GM11168 (cell line): Measurements from ENCODE around the gene NECTIN2.
"Not testable (repeated sequence)": the region's sequence is repeated elsewhere in the genome, so short reads cannot be mapped to it uniquely, and the experiment has no call there.

Experiments used
- in situ Hi-C: fragments of 300-500 bp; cut with MboI; formaldehyde crosslinking; loops from one replicate; pipeline ENCODE4 v1.12.0; 2022; ENCODE audit warnings: low sequenced_read_pairs; ENCODE audit not compliant: unreplicated experiment

NECTIN2 gene

DNA sequence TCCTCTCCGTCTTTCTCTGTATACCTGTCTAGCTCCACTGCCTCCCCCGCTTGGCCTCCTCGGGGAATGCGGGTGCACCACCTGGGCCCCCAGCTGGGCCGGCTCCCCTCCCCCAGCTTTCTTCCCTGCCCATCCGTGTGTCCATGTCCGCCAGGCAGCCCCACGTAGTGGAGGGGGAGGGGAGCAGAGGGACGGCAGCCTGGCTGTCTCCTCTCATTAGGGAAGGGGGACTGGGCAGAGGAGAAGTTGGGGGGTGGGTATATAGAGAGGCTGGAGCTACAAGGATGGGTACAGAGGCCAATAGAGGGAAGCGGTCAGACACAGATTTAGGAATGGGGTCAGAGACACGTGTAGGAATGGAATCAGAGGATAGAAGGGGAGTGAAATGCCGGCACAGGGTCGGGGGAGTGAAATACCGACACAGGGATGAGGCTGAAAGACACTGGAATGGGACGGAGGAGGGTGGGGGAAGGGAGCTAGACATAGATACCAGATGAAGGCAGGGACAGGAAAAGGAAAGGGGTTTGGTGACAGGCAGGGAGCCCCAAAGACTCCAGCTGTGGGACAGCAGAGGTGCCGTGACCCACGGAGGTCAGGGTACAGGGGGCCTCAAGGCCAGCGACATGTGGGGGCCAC, 2.8 kb downstream of the NECTIN2 start:
- in situ Hi-C loops = no loop called here

GRCh38 chr19:44850641-44851109, 4.6 kb downstream of the NECTIN2 start:
- in situ Hi-C loops = no loop called here

- in situ Hi-C loops = no loop called here
These were observed 5.3 kb downstream of the NECTIN2 start for GRCh38 chr19:44851427-44851826.

DNA sequence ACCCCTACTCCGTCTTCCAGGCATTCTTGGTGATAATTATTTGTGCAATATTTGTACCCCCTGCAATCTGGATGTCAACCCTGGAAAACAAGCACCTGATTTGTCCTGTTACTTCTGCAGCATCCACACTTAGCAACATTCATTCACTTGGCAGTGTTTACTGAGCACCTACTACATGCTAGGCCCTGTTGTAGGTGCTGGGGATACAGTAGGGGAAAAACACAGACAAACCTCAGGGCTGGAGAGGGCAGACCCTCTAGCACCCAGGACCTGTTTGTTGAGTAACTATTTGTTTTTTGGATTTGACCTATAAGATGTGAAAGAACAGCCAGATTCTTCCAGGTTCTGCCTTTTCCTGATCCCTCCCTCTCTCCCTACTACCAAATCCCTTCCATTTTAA, 9.5 kb downstream of the NECTIN2 start:
- in situ Hi-C loops = no loop called here

DNA sequence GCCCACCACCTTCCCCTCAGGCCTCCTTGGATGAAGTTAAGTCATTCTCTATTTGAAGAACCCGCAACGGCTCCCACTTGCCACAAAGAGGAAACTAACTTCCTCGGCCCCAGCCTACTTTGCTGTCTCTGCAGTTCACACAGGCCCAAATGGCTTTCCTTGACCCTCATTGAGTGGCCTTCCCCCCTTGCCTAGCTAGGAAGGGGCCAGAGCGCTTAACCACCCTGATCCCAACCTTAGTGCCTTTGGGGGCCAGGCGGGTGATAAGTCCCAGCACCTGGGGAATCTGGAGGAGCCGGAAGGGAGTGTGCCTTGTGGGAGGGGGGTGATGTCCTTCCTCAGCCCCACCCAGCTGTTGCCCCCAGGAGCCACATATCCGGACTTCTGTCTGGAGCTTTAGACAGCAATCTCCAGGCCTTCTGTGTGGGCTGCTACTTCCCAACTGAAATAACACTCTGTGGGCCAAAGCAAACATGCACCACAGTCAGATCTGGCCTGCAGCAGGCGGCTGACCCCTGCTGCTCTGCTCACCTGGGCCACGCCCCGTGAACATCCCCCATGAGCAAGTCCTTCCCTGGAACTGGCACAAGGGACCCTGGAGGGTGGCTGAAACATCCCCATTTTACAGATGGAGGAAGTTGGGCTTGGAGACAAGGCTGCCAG, 10.5 kb downstream of the NECTIN2 start:
- in situ Hi-C loops = no loop called here

GRCh38 chr19:44857837-44858236, 11.7 kb downstream of the NECTIN2 start:
- in situ Hi-C loops = no loop called here

GRCh38 chr19:44861576-44861975, 15.5 kb downstream of the NECTIN2 start:
- in situ Hi-C loops = not testable (repeated sequence)

DNA sequence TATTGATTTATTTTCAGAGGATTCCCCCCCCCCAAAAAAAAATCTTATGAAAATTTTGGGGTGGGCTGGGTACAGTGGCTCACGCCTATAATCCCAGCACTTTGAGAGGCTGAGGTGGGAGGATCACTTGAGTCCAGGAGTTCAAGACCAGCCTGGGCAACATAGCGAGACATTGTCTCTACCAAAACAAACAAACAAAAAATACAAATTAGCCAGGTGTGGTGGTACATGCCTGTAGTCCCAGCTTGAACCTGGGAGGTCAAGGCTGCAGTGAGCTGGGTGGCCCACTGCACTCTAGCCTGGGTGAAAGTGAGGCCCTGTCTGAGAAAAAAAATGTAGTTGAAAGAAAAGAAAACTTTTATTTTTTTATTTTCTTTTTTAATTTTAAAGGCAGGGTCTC, 17.9 kb downstream of the NECTIN2 start:
- in situ Hi-C loops = no loop called here

DNA sequence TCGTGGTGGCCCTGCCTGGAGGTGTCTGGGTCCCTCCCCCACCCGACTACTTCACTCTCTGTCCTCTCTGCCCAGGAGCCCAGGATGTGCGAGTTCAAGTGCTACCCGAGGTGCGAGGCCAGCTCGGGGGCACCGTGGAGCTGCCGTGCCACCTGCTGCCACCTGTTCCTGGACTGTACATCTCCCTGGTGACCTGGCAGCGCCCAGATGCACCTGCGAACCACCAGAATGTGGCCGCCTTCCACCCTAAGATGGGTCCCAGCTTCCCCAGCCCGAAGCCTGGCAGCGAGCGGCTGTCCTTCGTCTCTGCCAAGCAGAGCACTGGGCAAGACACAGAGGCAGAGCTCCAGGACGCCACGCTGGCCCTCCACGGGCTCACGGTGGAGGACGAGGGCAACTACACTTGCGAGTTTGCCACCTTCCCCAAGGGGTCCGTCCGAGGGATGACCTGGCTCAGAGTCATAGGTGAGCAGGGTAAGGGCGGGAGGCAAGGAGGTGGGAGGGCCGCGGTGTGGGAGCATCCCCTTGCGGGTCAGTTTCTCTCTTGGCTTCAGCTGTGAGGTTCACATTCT, 19.2 kb downstream of the NECTIN2 start:
- in situ Hi-C loops = no loop called here

- in situ Hi-C loops = no loop called here
These were observed 20.6 kb downstream of the NECTIN2 start for GRCh38 chr19:44866664-44867063.

DNA sequence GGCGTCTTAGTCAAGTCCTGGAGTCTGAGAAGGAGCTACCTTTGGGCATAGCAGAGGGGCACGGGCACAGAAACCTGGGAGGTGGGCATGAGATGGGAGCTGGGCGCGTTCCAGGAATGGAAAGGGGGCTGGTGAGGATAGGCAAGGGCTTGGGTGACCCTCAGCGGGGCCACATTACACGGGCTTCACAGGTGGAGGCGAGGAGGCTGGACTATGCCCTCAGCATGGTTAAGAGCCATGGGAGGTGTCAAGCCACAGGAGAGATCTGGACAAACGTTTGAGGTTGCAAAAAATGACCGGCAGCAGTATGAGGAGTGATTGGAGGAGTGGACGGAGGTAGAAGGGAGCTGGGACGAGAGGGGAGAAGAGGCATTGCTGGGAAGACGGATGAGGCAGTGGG, 21.5 kb downstream of the NECTIN2 start:
- in situ Hi-C loops = no loop called here

DNA sequence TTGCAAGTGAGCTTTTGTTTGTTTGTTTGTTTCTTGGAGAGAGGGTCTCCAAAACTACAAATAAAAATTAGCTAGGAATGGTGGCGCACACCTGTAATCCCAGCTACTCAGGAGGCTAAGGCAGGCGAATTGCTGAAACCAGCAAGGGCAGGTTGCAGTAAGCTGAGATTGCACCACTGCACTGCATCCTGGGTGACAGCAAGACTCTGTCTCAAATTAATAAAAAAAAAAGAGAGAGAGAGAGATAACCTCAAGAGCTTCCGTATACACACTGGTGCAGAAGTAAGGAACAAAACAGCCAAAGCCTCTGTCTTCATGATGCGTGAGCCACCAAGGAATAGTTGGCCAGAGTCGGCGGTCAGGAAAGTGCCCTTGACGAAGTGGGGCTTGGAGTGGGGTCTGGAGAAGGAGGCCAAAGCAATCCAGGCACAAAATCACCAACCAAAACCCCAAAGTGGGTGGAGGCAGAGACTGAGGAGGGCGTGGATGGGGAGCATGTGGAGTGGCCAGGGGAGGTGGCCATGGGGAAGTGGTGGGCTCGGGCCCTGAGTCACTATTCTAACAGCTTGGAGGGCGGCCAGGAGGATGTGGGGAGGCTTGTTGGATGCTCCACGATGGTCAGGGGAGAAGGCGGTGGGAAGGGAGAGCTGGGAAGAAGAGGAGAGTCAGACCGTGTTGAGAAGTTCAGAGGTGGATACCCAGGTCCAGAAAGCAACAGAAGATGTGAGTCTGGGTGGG, 23.8 kb downstream of the NECTIN2 start:
- in situ Hi-C loops = no loop called here

- in situ Hi-C loops = no loop called here
These were observed 25.7 kb downstream of the NECTIN2 start for GRCh38 chr19:44871809-44872208.

DNA sequence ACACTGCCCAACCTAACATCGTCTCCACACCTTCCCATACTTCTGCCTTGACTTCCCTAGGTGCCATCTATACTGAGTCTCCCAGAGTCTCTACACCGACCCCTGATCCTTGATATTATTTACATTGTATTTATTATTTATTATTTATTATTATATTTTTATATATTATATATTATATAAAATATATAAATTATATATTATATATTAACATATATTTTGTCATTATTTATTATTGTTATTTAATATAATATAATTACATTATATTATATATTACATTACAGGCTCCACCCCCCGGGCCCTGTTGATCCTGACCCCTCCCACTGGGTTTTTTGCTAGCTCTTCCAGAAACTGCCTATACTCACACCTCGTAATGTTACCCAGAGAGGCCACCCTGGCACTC, 26.6 kb downstream of the NECTIN2 start:
- in situ Hi-C loops = no loop called here

DNA sequence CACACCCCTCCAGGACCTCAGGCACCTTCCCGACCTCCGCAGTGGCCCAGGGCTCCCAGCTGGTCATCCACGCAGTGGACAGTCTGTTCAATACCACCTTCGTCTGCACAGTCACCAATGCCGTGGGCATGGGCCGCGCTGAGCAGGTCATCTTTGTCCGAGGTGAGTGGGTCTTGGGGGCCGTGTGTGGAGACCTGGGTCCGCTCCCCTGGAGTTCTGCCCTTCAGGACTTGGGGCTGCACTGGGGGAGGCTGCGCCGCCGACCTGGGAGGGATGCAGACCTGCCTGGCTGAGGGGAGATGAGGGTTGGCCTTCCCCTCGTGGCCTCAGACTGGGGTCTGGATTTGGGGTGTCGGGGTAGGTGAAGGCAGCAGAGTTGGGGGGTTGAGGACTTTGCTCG, 28.2 kb downstream of the NECTIN2 start:
- in situ Hi-C loops = no loop called here

GRCh38 chr19:44875666-44876451, 29.8 kb downstream of the NECTIN2 start:
- in situ Hi-C loops = no loop called here

DNA sequence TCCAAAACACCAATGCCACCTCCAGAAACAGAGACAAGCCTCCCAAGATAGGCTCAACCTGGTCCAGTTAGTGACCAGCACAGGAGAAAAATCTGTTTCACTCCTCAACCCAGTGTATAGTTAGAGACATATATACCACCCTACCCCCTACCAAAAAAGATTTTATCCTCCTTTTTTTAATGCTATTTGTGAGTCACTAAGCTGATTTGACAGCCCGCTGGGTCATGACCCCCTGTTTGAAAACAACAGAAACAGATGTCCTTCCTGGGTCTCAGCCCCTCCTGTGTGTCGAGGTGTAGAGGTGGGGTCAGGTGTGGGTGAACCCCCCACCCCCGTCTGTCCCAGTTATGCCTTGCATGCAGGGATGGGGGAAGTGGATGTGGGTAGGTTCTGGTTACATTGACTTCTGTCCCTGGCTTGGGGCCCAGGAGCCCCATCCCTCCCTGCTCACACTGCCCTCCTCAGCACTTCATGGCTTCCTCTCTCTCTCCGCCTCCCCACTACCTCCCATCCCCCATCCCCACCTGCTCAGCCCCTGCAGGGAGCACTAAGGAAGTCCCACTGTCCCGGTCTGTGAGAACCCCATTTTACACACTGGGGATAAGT, 30.9 kb downstream of the NECTIN2 start:
- in situ Hi-C loops = no loop called here

DNA sequence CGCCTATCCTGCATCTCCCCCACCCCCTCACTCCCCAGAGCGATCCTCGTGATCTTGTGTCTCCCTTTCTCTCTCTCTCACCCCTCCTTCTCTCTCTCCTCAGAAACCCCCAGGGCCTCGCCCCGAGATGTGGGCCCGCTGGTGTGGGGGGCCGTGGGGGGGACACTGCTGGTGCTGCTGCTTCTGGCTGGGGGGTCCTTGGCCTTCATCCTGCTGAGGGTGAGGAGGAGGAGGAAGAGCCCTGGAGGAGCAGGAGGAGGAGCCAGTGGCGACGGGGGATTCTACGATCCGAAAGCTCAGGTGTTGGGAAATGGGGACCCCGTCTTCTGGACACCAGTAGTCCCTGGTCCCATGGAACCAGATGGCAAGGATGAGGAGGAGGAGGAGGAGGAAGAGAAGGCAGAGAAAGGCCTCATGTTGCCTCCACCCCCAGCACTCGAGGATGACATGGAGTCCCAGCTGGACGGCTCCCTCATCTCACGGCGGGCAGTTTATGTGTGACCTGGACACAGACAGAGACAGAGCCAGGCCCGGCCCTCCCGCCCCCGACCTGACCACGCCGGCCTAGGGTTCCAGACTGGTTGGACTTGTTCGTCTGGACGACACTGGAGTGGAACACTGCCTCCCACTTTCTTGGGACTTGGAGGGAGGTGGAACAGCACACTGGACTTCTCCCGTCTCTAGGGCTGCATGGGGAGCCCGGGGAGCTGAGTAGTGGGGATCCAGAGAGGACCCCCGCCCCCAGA, 32.2 kb downstream of the NECTIN2 start:
- in situ Hi-C loops = no loop called here
